GM21447 (cell line): ENCODE measurements around the gene MOB4.
A peak's percentile ranks its signal among the peaks of the same experiment; 100 is the strongest.
"Not testable (repeated sequence)": the region's sequence is repeated elsewhere in the genome, so short reads cannot be mapped to it uniquely, and the experiment has no call there.

ENCODE experiments used
- ATAC-seq: cut with Tn5 transposase; IDR thresholded peaks from one replicate; pipeline ENCODE4 v1.9.1; 2021; ENCODE audit not compliant: unreplicated experiment

The MOB4 gene

GRCh38 chr2:197513915-197514314 is 2.0 kb upstream of the MOB4 start:
- ATAC-seq, result no peak

- ATAC-seq, result no peak
These were observed 1.1 kb upstream of the MOB4 start for GRCh38 chr2:197514754-197515153.

DNA sequence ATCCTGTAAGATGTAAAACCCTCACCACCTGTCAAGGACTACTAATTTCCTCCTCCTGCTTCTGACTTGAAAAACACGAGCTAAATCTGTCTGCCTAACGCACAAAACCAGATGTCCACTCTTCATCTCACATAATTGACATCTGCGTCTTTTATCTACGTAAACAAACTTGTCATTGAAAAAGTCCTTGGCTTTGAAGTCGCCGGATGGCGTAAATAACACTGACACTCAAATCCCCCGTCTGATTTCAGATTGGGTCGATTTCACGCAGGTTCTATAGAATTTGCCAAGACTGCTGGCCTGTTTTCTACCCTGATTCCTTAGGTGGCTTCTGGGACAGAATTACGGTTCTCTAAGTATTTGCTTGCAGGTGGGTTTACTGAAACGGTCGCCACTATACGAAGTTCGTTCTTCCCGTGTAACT is 539 bp upstream of the MOB4 start:
- peak; percentile 17 for ATAC-seq

DNA sequence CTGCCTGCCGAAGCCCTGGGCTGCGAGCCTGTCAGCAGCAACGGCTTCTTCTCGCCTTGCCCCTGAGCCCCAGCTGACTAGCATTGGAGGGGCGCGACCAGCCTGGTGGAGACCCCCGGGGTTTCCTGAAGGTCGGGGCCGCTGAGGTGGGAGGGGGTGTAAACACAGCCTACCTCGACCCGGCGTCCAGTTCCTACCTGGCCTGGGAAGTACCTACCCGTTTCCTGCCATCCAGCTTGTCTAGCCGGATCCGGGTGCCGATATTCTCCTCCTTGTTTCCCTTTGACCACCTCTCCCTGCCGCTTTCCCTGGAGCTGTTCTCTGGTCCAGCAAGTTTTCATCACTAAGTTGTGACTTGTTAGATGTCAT is 511 bp downstream of the MOB4 start:
- ATAC-seq, result peak; percentile 24

GRCh38 chr2:197517150-197517549 is 1.3 kb downstream of the MOB4 start:
- ATAC-seq, result no peak

DNA sequence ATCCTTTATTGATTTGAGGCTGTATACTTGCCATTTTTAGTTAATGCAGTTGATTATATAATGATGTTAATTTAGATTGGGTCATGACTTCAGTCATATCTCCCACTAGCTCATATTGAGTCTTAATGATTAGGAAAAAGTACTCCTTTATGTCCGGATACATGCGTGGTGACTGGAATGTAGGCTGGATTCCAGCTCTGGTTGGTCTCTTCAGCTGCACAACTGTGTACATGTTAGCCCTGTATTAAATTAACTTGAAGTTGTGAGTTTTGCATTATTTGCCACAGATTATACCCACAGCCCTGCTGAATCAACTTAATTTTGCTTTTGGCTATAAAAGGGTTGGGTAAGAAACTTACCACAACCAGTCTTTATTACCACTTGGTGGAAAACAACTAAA is 22.5 kb downstream of the MOB4 start:
- no peak for ATAC-seq

- ATAC-seq, result no peak
These were observed 23.9 kb downstream of the MOB4 start for GRCh38 chr2:197539734-197540133.

GRCh38 chr2:197543206-197543605 is 27.3 kb downstream of the MOB4 start:
- no peak for ATAC-seq

- no peak for ATAC-seq
These were observed 31.5 kb downstream of the MOB4 start for GRCh38 chr2:197547163-197547900.

DNA sequence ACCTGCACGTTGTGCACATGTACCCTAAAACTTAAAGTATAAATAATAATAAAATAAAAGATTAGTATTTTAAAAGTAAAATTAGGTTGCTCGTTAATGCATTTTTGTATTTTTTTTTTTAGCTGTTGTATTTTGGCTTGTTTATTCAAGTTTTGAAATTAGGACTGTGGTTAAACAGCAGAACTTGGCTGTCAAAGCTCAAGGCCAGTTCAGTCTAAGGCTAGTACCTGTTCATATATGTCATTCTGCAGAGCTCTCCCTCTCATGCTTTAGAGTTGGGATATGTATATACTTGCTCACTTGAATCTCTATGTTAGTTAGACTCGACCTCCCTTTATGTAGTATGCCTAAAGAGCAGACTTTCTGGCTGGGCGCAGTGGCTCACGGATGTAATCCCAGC is 32.7 kb downstream of the MOB4 start:
- no peak for ATAC-seq

GRCh38 chr2:197551260-197551659 is 35.4 kb downstream of the MOB4 start:
- not testable (repeated sequence) for ATAC-seq

- ATAC-seq, result no peak
These were observed 39.6 kb downstream of the MOB4 start for GRCh38 chr2:197555467-197555866.

DNA sequence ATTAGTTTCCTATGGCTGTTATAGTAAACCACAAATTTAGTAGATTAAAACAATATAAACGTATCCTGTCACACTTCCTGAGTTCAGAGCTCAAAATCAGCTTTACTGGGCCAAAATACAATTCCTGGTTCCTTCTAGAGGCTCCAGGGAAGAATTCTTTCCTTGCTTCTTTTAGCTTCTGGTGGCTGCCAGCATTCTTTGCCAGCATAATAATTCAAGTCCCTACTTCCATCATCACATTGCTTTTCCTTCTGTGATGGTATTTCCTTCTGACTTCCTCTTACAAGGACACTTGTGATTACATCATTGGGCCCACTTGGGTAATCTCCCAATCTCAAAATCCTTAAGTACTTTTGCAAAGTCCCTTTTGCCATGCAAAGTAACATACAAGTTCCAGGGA is 40.6 kb downstream of the MOB4 start:
- no peak for ATAC-seq

DNA sequence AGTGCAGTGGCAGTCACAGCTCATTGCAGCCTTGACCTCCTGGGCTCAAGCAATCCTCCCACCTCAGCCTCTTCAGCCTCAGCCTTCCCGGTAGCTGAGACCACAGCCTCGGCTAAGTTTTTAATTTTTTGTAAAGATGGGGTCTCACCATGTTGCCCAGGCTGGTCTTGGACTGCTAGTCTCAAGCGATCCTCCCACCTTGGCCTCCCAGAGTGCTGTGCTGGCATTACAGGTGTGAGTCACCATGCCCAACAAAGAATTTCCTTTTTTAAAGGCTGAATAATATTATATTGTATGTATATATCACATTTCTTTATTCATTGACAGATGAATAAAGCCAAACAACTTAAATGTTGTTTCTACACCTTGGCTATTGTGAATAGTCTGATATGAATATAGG is 42.5 kb downstream of the MOB4 start:
- ATAC-seq, result no peak

GRCh38 chr2:197559681-197560080 is 43.8 kb downstream of the MOB4 start:
- ATAC-seq, result no peak

- no peak for ATAC-seq
These were observed 44.3 kb downstream of the MOB4 start for GRCh38 chr2:197560146-197560665.

GRCh38 chr2:197571627-197572271 is 55.9 kb downstream of the MOB4 start:
- ATAC-seq, result no peak

DNA sequence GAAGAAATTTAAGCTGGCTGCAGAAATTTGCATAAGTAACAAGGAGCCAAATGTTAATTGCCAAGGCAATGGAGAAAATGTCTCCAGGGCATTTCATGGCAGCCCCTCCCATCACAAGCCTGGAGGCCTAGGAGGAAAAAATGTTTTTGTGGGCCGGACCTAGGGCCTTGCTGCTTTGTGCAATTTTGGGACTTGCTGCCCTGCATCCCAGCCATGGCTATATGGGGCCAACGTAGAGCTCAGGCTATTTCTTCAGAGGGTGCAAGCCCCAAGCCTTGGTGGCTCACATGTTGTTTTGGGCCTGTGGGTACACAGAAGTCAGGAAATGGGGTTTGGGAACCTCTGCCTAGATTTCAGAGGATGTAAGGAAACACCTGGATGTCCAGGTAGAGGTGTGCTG is 57.7 kb downstream of the MOB4 start:
- ATAC-seq, result no peak

GRCh38 chr2:197575987-197576386 is 60.1 kb downstream of the MOB4 start:
- no peak for ATAC-seq

- ATAC-seq, result no peak
These were observed 60.8 kb downstream of the MOB4 start for GRCh38 chr2:197576631-197577030.

GRCh38 chr2:197577446-197577845 is 61.6 kb downstream of the MOB4 start:
- no peak for ATAC-seq

DNA sequence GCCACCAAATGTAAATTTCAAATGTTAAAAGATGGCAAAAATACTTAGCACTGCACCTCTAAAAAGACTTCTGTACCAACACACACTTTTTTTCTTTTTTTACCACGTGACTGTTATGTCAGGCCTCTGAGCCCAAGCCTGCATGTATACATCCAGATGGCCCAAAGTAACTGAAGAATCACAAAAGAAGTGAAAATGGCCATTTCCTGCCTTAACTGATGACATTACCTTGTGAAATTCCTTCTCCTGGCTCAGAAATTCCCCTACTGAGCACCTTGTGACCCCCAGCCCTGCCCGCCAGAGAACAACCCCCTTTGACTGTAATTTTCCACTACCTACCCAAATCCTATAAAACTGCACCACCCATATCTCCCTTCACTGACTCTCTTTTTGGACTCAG is 62.4 kb downstream of the MOB4 start:
- not testable (repeated sequence) for ATAC-seq

DNA sequence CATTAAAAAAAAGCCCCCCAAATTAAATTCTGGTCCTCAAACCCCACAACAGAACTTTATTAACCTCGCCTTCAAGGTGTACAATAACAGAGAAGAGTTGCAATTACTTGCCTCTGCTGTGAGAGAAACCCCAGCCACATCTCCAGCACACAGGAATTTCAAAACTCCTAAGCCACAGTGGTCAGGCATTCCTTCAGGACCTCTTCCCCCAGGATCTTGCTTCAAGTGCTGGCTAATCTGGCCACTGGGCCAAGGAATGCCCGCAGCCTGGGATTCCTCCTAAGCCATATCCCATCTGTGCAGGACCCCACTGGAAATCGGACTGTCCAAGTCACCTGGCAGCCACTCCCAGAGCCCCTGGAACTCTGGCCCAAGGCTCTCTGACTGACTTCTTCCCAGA is 64.3 kb downstream of the MOB4 start:
- ATAC-seq, result not testable (repeated sequence)
